Ovary (tissue), 9 donors: ENCODE measurements around the gene PARD6B. TPM values are rescaled to one million over a fixed set of nuclear protein-coding genes. Genes with fewer than 3 reads are reported as not detected.

ENCODE experiments used
- DNase-seq, 5 donors: peaks; one replicate each; pipeline ENCODE4 v3.0.0-alpha.2; 2019 to 2020
- H3K27ac ChIP-seq, 2 donors: fragments of 200-600 bp; one replicate each; pipeline versions ENCODE4 v1.5.1 to v1.8.0; 2019 to 2022
- H3K27me3 ChIP-seq: fragments of 200-600 bp; one replicate; pipeline ENCODE4 v1.8.0; 2022
- H3K36me3 ChIP-seq: fragments of 200-600 bp; sonication (generic); one replicate; pipeline ENCODE4 v1.5.1; 2019
- H3K4me1 ChIP-seq: one replicate; pipeline ENCODE4 v1.8.1; 2013; ENCODE audit warnings: mild to moderate bottlenecking, moderate library complexity; ENCODE audit not compliant: insufficient read depth
- H3K4me3 ChIP-seq: fragments of 200-600 bp; sonication (generic); one replicate; pipeline ENCODE4 v1.5.1; 2017
- H3K9me3 ChIP-seq, 2 donors: fragments of 200-600 bp in 1 of 2; sonication (generic) in 1 of 2; one replicate each; pipeline versions ENCODE4 v1.5.1 to v1.8.1; 2013 to 2019; ENCODE audit warnings: mild to moderate bottlenecking in 1 of 2, moderate library complexity in 1 of 2
- CTCF ChIP-seq, 3 donors: fragments of 450-650 bp in 2 of 3; fragments of 200-600 bp in 1 of 3; IDR thresholded peaks; one replicate each; pipeline versions ENCODE4 v1.5.1 to v1.8.0; 2016 to 2022; ENCODE audit warnings: antibody characterized with exemption in 3 of 3, mild to moderate bottlenecking in 1 of 3
- EP300 ChIP-seq: sonication (generic); formaldehyde crosslinking; IDR thresholded peaks from one replicate; pipeline ENCODE4 v1.6.1; 2017; ENCODE audit warnings: antibody characterized with exemption
- POLR2A ChIP-seq: fragments of 450-650 bp; IDR thresholded peaks from one replicate; pipeline ENCODE4 v1.6.1; 2017; ENCODE audit warnings: antibody characterized with exemption, mild to moderate bottlenecking, moderate library complexity
- WGBS, 3 donors: extraction: QIAGEN DNeasy Blood & Tissue Kit in 1 of 3; methylation state at CpG; one replicate each; pipeline versions ENCODE4 v1.1.5 to v1.1.7; 2013 to 2017; 5-methylcytosine and 5-hydroxymethylcytosine counted together
- intact Hi-C, 4 donors: fragments of 100-400 bp; cut with DNase I; formaldehyde crosslinking; loops; one replicate each; pipeline versions ENCODE4 v1.11.0 to v1.15.1; 2022 to 2023
- polyA plus RNA-seq, 2 donors: library from polyadenylated mRNA; stranded (reverse); fragments of 200-250 nt in 1 of 2; fragments of 350-450 nt in 1 of 2; fragmentation: Illumina TruSeq in 1 of 2; extraction: RNeasy Lipid Tissue Mini Kit (QIAGEN cat#74804) in 1 of 2; gene quantifications; one replicate each; pipeline ENCODE4 v1.2.3, GENCODE V29; 2013 to 2014
- total RNA-seq, 7 donors: library from RNA; depleted of rRNA in 2 of 7; stranded (reverse); fragments of >200 nt in 2 of 7; fragmentation: NEBNext Ultra II Directional in 3 of 7; extraction: Animal tissue kit (Norgen Biotek cat#: 25700) in 3 of 7; gene quantifications; one replicate each; pipeline versions ENCODE4 v1.1.0 to v1.2.4, GENCODE V29; 2016 to 2023
- donor health status: DM: no; HTN: no; CAD: no; lungs with moderate emphysema.
- donor health status: DM: no; HTN: no; CAD: no.
- donor health status: Bipolar disorder and iron deficiency.
- donor health status: DM: yes; HTN: yes; CAD: no.
- donor health status: DM: no; HTN: no; CAD: no.
- donor health status: DM: yes; HTN: yes; CAD: no.

The PARD6B gene
- total and polyA plus RNA-seq, 9 donors = 0.91 to 14.4 (median 6.0) TPM

- WGBS, 3 donors = 32 to 36% (median 34%) methylated on average over 21 of the region's 21 CpGs
- peak in 2 of 5 donors; percentile 23 to 33 for DNase-seq
- TF ChIP-seq CTCF (IDR thresholded peaks at IDR 0.05) (no peak), POLR2A (no peak)
- no peaks in the 10 kb centered on the region for H3K36me3 ChIP-seq
- no peaks in the 10 kb centered on the region for H3K9me3 ChIP-seq
- H3K27ac ChIP-seq = peak overlapping the region in 1 of 2 donors; percentile 40
- H3K27me3 ChIP-seq = no peaks in the 10 kb centered on the region
- H3K4me3 ChIP-seq = peak overlapping the region; percentile 60
- intact Hi-C loops = loop anchor here in 1 of 4 donors (5.0 kb wide), 1 partner anchor 88 kb away; no protein-coding TSS in a partner anchor
- H3K4me1 ChIP-seq = peaks cover 3% of the 10 kb centered on the region
Observed at GRCh38 chr20:50729901-50730764, 1.2 kb upstream of the PARD6B start.

GRCh38 chr20:50730765-50731054, 670 bp upstream of the PARD6B start:
- Histone ChIP-seq H3K27ac (peak overlapping the region in 1 of 2 donors; percentile 40), H3K27me3 (no peaks in the 10 kb centered on the region), H3K36me3 (no peaks in the 10 kb centered on the region), H3K4me3 (peak overlapping the region; percentile 60), H3K4me1 (peaks cover 2% of the 10 kb centered on the region), H3K9me3 (no peaks in the 10 kb centered on the region)
- TF ChIP-seq EP300 (no peak), POLR2A (no peak), CTCF (IDR thresholded peaks at IDR 0.05) (no peak)
- WGBS, 3 donors = 0 to 1% (median 0%) methylated on average over 34 to 35 of the region's 35 CpGs
- DNase-seq = no peak
- intact Hi-C loops = no loop called here

GRCh38 chr20:50731930-50732690, 730 bp downstream of the PARD6B start:
- peaks cover 1% of the 10 kb centered on the region for H3K4me1 ChIP-seq
- TF ChIP-seq POLR2A (no peak), CTCF (IDR thresholded peaks at IDR 0.05) (no peak), EP300 (no peak)
- H3K36me3 ChIP-seq = no peaks in the 10 kb centered on the region
- WGBS, 3 donors = 16 to 20% (median 17%) methylated on average over 29 of the region's 29 CpGs
- H3K27ac ChIP-seq = peak overlapping the region in 1 of 2 donors; percentile 15
- H3K4me3 ChIP-seq = peak overlapping the region; percentile 60
- H3K9me3 ChIP-seq = no peaks in the 10 kb centered on the region
- DNase-seq = peak in 1 of 5 donors; percentile 48
- intact Hi-C loops = no loop called here
- no peaks in the 10 kb centered on the region for H3K27me3 ChIP-seq

GRCh38 chr20:50733644-50734349, 2.4 kb downstream of the PARD6B start:
- WGBS, 3 donors = 70 to 81% (median 78%) methylated on average over 1 of the region's 1 CpG
- intact Hi-C loops = no loop called here
- Histone ChIP-seq H3K27me3 (no peaks in the 10 kb centered on the region), H3K27ac (no peak overlapping the region), H3K4me3 (no peak overlapping the region), H3K4me1 (peaks cover 1% of the 10 kb centered on the region), H3K9me3 (no peaks in the 10 kb centered on the region), H3K36me3 (no peaks in the 10 kb centered on the region)
- no peak for TF ChIP-seq POLR2A
- no peak for TF ChIP-seq CTCF (IDR thresholded peaks at IDR 0.05)
- no peak for TF ChIP-seq EP300
- no peak for DNase-seq
